GM10248 (cell line): Measurements from ENCODE around the gene WAC.

Experiments used
- CTCF ChIA-PET: fragments of 300-600 bp; sonication (Branson Sonifier 250); formaldehyde crosslinking; extraction: SDS; loops from one replicate; lab custom pipeline; 2021; ENCODE audit warnings: antibody characterized with exemption; lab: Yijun Ruan, JAX
- POLR2A ChIA-PET: fragments of 350-650 bp; sonication (Branson Sonifier 250); formaldehyde crosslinking; extraction: SDS; loops from one replicate; lab custom pipeline; 2020; ENCODE audit warnings: antibody characterized with exemption; lab: Yijun Ruan, JAX
- DNase-seq: peaks from one replicate; pipeline ENCODE4 v3.0.0; 2012; ENCODE audit errors: extremely low spot score
- TF ChIP-seq, protein P1 (sequence below): IDR thresholded peaks from 2 replicates; pipeline ENCODE4 v1.5.1; 2012; ENCODE audit warnings: mild to moderate bottlenecking, low read depth; ENCODE audit errors: extremely low read depth, missing control alignments, control extremely low read depth

Gene WAC

DNA sequence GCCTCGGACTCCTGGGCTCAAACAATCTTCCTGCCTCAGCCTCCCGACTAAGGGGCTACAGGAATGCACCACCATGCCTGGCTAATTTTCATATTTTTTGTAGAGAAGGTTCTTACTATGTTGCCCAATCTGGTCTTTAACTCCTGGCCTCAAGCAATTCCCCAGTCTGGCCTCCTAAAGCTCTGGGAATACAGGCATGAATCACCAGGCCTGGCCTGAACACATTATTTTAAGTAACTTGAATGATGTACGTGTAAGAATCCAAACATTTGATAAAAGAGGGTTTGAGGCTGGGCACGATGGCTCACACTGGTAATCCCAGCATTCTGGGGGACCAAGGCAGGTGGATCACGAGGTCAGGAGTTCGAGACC, 131.4 kb downstream of the WAC start:
- ChIA-PET CTCF (interaction anchor here (0.5 to 3.7 kb wide), 30 partner anchors 9 to 791 kb away, joined by 3 to 46 read pairs (median 4); no protein-coding TSS in a partner anchor), POLR2A (no interaction called here)
- TF ChIP-seq, protein P1, sequence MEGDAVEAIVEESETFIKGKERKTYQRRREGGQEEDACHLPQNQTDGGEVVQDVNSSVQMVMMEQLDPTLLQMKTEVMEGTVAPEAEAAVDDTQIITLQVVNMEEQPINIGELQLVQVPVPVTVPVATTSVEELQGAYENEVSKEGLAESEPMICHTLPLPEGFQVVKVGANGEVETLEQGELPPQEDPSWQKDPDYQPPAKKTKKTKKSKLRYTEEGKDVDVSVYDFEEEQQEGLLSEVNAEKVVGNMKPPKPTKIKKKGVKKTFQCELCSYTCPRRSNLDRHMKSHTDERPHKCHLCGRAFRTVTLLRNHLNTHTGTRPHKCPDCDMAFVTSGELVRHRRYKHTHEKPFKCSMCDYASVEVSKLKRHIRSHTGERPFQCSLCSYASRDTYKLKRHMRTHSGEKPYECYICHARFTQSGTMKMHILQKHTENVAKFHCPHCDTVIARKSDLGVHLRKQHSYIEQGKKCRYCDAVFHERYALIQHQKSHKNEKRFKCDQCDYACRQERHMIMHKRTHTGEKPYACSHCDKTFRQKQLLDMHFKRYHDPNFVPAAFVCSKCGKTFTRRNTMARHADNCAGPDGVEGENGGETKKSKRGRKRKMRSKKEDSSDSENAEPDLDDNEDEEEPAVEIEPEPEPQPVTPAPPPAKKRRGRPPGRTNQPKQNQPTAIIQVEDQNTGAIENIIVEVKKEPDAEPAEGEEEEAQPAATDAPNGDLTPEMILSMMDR, result no peak
- DNase-seq, result no peak

DNA sequence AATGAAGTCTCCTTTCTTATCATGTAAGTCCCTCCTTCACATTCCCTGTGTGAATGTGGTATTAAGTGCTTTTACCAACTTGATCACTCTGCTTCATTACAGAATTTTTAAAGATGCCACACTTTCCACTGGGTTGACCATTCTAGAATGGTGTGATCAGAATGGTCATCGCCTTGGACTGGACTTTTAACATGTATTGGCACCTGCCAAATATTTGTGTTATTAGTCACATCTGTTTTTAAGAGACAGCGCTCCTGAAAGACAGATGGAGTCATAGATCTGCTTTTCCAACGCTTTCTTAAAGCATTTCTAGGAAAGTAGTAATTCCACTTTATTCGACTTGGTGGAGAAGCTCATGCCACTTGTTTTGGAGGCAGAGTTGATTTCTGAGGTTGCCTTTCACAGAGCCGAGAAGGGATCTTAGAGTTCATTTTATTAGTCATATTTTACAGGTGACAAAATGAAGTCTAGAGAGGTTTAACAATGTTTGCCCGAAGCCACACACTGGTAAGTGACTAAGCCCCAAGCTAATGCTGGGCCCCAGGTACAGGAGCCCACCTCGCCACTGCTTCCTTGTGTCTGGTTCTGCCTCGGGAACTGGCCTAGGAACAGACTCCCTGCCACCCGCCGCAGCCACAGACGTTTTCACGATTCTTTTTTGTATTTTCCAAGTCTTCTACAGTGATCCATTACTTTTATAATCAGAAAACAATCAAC, 134.0 kb downstream of the WAC start:
- POLR2A ChIA-PET, result no interaction called here
- DNase-seq, result no peak
- TF ChIP-seq, protein P1, result no peak
- CTCF ChIA-PET, result interaction anchor here (1.0 kb wide), 1 partner anchor 324 kb away, joined by 3 read pairs; no protein-coding TSS in a partner anchor

DNA sequence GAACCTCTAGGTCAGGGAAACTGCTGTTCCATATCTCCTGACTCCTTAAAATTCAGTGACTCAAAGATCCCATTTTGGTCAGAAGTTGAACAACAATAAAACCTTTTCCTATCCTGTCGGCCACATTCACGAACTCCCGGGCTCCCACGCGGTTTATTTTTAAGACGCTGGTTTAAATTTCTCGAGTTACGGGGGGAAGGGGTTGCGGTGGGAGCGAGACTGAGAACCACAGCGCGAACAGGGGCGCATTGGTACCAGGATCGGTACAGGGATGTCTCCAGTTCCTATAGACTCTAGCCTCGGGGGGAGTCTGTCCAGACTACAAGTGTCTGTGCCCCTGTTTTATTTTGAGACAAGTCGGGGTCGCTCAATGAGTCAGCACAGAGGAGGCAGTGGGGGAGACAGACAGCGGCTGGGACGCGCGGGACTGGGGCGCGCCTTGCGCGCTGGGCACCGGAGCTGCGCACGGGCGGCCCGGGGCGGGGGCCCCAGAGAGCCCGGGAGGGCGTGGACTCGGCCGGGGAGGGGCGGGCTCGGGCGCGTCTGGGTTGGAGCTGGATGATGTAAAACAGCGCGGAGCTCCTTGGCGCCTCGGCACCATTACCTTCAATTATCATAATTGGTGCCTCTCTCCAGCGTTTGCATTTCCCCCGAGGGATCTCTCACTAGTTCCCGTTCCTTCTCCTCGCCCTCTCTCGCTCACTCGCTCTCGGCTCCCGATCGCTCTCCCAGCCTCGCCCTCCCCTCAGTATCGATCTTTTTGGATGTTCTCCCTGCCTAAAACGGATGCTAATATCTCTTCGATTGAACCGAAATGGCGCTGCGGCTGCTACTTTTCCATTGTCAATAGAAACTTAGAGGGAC, 135.7 kb downstream of the WAC start:
- TF ChIP-seq, protein P1, result no peak
- ChIA-PET CTCF (no interaction called here), POLR2A (no interaction called here)
- DNase-seq, result no peak

DNA sequence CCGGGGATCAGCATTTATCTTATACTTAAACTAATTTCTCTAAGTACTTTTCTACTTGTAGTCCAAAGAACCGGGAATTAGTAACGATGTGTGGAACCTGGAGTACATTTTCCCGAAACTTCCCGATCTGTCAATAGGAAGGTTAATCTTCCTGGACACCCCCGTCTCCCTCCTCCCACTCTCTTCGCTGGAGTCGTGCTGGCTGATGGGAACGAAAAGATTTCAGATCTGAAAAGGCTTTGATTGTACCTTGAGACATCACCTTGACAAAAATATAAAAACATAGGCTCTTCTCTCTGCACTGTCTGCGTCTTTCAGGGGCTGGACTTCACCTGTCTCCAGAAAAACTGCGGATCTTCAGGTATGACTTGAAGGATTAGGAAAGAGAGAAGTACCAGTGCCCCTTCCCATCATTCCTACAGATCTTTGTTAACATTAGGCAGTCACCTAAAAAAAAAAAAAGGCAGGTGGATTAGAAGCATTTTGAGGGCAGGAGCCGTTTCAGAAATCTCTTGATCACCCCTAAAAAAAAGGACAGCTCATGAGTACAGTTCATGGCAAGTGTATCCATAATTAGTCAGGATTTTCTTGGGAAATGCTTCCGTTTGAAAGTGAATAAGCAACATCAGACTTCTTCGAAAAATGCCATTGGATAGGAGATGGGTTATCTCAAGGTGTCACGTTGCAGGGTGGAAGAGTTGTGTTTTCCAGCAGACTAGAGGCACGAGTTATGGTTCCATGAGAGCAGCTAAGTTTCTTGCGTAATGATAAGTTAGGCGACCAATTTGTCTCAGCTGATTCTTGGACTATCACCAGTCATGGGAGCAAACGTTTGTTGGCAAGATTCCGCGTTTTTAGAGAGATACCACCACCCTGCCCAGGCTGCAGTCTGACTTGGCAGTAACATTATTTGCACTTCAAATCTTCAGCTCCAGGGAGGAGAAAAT, 136.6 kb downstream of the WAC start:
- POLR2A ChIA-PET, result no interaction called here
- CTCF ChIA-PET, result interaction anchor here (1.2 kb wide), 2 partner anchors 635 to 826 kb away, joined by 3 to 4 read pairs; no protein-coding TSS in a partner anchor
- TF ChIP-seq, protein P1, result no peak
- no peak for DNase-seq
